HEK293 (cell line): ENCODE results near the gene SYNPO.

ENCODE experiments used
- GLI4 ChIP-seq: fragments of 450-650 bp; formaldehyde crosslinking; IDR thresholded peaks from 2 replicates; pipeline ENCODE4 v1.5.1; 2016; ENCODE audit warnings: missing biosample characterization, missing genetic modification characterization
- ZNF169 ChIP-seq: fragments of 450-650 bp; formaldehyde crosslinking; IDR thresholded peaks from 2 replicates; pipeline ENCODE4 v1.5.1; 2016; ENCODE audit warnings: missing biosample characterization, missing genetic modification characterization
- TF ChIP-seq, protein P1 (sequence below): fragments of 450-650 bp; formaldehyde crosslinking; IDR thresholded peaks from 2 replicates; pipeline ENCODE4 v1.5.1; 2016; ENCODE audit warnings: missing biosample characterization, missing genetic modification characterization

DNA sequence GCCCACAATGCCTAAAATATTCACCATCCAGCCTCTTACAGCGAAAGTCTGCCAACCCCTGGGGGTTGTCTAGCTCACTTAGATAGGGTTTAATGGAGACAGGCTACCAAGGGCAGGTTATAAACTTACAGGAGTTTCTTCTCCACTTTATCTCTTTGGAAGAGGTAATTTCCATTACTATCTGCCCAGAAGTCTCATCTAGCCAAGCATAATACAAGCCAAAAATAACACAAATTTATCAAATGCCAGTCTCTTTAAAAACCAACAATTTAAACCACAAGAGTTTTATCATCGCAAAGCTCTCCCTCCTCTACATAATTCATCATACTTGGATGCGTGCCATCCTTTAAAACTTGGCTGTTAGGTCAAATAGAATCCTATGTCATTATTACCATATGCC is 54.2 kb downstream of the SYNPO start:
- TF ChIP-seq GLI4 (tag by site-specific recombination), result no peak
- TF ChIP-seq ZNF169 (tag by site-specific recombination), result no peak
- TF ChIP-seq, protein P1, sequence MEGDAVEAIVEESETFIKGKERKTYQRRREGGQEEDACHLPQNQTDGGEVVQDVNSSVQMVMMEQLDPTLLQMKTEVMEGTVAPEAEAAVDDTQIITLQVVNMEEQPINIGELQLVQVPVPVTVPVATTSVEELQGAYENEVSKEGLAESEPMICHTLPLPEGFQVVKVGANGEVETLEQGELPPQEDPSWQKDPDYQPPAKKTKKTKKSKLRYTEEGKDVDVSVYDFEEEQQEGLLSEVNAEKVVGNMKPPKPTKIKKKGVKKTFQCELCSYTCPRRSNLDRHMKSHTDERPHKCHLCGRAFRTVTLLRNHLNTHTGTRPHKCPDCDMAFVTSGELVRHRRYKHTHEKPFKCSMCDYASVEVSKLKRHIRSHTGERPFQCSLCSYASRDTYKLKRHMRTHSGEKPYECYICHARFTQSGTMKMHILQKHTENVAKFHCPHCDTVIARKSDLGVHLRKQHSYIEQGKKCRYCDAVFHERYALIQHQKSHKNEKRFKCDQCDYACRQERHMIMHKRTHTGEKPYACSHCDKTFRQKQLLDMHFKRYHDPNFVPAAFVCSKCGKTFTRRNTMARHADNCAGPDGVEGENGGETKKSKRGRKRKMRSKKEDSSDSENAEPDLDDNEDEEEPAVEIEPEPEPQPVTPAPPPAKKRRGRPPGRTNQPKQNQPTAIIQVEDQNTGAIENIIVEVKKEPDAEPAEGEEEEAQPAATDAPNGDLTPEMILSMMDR (tag by site-specific recombination), result no peak
